ENCODE data around the gene DHX8.
"Not testable (repeated sequence)": the region's sequence is repeated elsewhere in the genome, so short reads cannot be mapped to it uniquely, and the experiment has no call there.

Gene DHX8

DNA sequence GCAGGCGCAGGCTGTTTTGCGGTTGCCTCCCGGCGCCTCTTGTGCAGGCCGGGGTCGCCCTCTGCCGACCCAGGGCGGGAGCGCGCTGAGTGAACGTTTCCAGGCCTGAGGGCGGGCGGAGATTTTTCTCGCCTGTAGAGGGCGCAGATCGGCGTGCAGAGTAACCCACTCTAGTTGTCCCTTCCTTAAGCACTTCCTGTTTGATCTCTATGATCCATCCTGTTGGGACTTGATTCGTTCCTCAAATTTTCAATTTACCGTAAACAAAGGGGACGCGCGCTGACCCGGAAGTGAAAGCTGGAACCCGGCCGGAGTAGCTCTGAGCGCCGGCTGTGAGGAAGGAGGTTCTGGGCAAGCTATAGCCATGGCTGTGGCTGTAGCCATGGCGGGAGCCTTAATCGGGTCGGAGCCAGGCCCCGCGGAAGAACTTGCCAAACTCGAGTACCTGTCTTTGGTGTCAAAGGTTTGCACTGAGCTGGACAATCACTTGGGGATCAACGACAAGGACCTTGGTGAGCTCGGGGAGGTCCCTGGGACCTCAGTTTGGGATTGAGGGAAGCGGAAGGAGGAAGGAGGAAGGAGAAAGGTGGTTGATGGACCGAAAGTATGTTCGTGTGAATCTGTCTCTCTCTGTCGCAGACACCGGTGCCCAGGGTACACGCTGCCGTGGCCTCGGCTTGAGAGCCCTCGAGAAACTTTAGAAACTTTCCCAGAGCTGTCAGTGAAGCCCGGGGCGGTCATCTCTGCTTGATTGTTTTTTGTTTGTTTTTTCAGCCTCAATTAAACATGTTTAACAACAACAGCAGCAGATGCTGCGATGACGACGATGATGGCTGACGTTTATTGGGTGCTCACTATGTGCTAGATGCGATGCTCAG lies at the start of gene DHX8:
DHX8 (plus strand) TSS at position 302 of the 878 bp plus-strand sequence; CDS start at position 365, 63 bp downstream.
- peak; percentile 76 for FAIRE-seq

DNA sequence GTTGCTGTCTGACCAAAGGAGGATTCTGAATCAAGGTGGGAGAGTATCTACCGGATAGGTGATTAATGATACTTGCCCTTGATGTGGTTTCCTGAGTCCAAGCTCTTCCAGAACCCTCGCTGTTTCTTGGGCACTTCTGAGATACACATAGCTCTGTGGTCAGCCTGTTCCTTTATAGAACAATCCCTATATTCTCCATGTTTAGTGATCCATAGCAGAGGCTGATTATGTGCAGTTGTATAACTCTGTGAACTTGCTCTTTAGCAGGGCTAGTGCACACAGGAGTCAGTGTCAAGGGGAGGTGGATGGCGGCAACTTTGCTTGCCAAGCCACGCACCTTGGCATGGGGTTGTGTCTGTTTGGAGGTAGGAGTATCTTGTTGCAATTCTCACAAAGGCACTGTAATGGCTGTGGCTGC lies 48.9 kb upstream of the DHX8 start:
- FAIRE-seq (peak; percentile 79), DNase-seq (ENCODE audit: low spot score) (peak; percentile 40)

More for the DNA sequence above, at the start of gene DHX8:
- DNase-seq (ENCODE audit: low spot score): peak; percentile 95

GRCh38 chr17:43437756-43438155 lies 46.0 kb upstream of the DHX8 start:
- FAIRE-seq (no peak), DNase-seq (ENCODE audit: low spot score) (no peak)

DNA sequence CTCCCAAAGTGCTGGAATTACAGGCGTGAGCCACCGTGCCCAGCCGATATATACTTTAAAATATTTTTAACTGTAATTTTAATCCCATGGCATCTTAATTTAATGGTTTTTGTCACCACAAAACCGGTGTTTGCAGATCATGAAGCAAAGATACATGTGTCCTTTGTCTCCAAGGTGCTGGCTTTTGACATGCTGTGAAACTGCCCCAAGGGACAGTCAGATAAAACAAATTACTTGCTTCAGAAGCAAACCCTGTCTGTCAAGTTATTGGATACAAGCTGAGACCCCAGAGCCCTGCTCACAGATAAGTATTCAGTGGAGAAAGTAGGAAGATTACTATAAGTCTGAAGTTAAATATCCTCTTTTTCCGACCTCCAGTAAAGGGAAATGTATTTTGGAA lies 45.1 kb upstream of the DHX8 start:
- DNase-seq (ENCODE audit: low spot score): no peak
- FAIRE-seq: no peak

- DNase-seq (ENCODE audit: low spot score) (no peak), FAIRE-seq (no peak)
Measured at GRCh38 chr17:43439041-43439440, 44.7 kb upstream of the DHX8 start.

DNA sequence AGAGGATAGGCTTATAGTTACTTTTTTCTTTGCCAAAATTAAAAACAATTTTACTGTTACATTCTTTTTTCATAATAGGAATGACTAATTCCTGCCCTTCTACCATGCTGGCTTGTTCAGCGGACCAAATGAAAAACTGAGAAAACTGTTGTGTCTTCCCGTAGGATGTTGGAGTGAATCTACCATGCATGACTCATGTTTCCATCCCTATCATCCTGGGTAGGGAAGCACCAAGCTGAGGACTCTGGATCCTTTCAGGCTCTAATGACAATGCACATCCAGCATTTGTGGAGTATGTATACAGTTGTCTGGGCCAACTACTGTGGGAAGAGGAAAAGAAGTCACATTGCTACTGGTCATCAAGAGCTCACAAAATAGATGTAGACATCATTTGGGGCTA lies 41.1 kb upstream of the DHX8 start:
- FAIRE-seq: no peak
- DNase-seq (ENCODE audit: low spot score): no peak

DNA sequence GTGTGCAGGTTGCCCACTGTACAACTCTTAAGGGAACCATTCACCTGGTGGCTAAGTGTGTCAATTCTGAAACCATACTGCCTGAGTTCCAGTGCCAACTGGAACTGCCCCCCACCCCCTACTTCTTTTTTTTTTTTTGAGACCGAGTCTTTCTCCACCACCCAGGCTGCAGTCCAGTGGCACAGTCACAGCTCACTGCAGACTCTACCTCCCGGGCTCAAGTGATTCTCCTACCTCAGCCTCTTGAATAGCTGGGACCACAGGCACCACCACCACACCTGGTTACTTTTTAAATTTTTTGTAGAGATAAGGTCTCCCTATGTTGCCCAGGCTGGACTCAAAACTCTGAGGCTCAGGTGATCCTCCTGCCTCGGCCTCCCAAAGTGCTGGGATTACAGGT lies 40.4 kb upstream of the DHX8 start:
- FAIRE-seq (no peak), DNase-seq (ENCODE audit: low spot score) (no peak)

GRCh38 chr17:43444223-43445008 lies 39.4 kb upstream of the DHX8 start:
- FAIRE-seq: peak; percentile 42

DNA sequence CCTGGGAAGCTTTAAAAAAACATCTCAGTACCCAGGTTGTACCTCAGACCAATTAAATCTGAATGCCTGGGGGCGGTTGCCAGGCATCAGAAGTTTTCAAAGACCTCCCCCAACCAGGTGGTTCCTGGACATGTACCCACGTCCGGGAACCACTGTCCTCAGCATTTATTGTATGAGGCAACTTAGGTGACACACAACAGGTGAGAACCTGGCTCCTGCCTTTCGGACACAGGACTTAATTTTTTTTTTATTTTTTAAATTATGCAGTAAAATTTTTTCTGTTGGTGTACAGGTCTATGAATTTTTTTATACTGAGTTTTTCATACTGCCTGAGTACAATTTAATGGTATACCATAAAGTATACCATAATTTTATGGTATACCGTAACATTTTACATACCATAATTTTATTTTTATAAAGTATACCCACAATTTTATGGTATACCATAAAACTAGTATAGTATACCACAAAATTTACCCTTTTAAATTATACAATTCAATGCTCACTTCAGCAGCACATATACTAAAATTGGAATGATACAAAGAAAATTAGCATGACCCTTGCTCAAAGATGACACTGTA lies 38.7 kb upstream of the DHX8 start:
- DNase-seq (ENCODE audit: low spot score): no peak
- no peak for FAIRE-seq

More at GRCh38 chr17:43444223-43445008, 39.4 kb upstream of the DHX8 start:
- no peak for DNase-seq (ENCODE audit: low spot score)

- FAIRE-seq: no peak
- no peak for DNase-seq (ENCODE audit: low spot score)
Measured at GRCh38 chr17:43446773-43447172, 37.0 kb upstream of the DHX8 start.

DNA sequence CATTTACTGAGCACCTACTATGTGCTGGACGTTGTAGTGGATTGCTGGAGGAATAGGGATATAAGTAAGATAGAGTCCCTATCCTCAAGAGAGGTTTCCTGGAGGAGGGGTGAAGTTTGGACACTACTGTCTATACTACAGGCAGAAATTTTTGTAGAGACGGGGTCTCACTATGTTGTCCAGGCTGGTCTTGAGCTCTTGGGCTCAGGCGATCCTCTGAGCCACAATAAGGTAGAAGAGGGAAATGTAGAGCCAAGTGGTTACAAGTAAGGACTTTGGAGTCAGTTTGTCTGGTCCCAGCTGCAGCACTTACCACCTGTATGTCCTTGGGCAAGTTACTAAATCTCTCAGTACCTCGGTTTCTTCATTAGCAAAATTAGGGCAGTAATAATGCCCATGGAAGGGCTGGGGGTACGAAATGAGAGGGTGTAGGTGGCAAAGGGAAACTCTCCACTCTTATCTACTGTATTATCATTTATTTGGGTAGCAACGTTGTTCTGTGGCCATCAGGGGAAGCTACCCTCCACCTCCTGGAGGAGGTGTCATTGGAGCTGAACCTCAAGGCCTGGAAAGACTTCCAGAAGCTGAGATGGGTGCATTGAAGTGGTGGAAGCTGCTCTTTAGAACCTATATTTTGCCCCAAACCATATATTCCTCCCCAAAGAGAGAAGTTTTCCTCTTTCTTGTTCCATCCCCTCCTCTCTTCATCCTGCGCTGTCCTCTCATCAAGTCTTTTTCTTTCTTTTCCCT lies 34.9 kb upstream of the DHX8 start:
- DNase-seq (ENCODE audit: low spot score): no peak
- FAIRE-seq: no peak

DNA sequence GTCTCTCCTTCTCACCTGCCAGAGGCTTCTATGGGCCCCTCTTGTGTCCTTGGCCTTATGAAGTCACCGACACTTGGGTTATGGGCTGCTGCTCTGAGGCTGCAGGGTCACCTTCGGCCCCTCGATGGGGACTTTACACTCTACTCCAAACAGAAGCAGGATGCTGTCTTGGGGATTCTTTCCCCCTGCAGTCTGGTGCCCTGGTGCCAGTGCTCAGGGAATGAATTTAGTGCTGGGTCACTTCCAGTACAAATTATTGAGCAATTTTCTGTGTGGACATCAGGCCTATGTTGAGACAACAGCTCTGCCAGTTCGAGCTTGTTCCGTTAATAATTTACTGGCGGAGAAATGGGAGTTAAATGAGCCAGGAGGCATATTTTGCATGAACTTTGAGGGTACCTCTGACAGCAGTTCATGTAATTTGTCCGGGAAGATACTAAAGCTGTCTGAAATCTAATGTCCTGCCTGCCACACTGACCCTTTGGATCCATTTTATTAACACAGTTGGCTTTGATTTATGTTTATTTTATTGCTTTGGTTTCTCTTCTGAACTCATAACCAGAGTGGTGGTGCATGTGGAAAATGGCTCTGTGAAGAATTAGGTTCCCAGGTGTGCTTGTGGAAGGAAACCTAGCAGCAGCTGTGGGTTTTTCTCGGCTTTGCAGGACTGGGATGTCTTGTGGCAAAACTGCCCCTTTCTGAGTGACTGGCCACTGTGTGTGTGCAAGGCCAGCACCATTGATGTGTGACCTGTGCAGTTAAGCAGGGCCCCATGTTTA lies 34.1 kb upstream of the DHX8 start:
- DNase-seq (ENCODE audit: low spot score) (no peak), FAIRE-seq (no peak)

DNA sequence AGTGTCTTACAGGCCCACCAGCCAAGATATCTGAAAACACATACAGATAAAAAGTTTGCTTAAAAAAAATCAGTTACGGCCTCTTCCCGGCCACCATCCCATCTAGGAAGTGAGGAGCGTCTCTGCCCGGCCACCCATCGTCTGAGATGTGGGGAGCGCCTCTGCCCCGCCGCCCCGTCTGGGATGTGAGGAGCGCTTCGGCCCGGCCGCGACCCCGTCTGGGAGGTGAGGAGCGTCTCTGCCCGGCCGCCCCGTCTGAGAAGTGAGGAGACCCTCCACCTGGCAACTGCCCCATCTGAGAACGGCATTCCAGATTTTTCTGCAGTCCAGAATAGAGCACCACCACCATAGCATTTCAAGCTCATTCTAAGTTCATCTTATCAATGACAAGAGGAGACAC lies 33.0 kb upstream of the DHX8 start:
- not testable (repeated sequence) for DNase-seq (ENCODE audit: low spot score); FAIRE-seq

DNA sequence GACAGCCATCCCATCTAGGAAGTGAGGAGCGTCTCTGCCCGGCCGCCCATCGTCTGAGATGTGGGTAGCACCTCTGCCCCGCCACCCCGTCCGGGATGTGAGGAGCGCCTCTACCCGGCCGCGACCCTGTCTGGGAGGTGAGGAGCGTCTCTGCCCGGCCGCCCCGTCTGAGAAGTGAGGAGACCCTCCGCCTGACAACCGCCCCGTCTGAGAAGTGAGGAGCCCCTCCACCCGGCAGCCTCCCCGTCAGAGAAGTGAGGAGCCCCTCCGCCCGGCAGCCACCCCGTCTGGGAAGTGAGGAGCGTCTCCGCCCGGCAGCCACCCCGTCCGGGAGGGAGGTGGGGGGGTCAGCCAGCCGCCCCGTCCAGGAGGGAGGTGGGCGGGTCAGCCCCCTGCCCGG lies 32.0 kb upstream of the DHX8 start:
- not testable (repeated sequence) for DNase-seq (ENCODE audit: low spot score); FAIRE-seq

DNA sequence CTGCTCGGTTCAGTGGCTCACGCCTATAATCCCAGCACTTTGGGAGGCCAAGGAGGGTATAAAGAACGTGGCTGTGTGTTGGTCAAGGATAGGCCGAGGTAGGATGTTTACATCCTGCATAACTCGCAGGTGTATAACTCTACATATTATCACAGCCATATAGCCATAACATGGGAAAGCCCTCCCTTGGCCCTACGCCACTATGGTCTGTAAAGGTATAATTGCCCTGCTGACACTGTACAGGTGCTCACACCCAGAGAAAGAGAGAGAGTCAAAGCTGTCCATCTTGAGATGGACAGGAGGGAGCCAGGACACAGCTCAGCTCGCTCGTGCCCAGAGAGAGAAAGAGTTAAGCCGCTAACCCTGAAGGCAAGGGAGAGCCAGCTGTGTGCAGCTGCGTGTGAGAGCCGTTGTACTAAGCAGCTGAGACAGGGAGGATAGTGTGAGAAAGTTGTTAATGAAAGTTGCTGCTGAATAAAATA lies 30.4 kb upstream of the DHX8 start:
- DNase-seq (ENCODE audit: low spot score) (no peak), FAIRE-seq (no peak)

DNA sequence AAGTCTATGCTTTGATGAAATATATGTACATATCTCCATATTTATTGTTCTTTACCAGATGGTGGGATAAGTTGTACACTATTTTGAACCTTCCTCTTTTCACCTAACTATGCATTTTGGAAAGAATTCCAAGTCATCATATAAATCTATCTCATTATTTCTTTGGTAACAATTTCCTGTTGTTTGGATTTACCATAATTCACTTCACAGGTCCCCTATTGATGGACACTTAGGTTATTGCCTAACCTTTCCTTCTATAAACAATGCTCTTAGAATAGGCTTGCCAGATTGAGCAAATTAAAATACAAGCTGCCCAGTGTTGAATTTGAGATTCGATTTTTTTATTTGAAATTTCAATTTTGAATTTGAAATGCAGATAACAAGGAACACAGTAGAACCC lies 28.9 kb upstream of the DHX8 start:
- FAIRE-seq (no peak), DNase-seq (ENCODE audit: low spot score) (no peak)

DNA sequence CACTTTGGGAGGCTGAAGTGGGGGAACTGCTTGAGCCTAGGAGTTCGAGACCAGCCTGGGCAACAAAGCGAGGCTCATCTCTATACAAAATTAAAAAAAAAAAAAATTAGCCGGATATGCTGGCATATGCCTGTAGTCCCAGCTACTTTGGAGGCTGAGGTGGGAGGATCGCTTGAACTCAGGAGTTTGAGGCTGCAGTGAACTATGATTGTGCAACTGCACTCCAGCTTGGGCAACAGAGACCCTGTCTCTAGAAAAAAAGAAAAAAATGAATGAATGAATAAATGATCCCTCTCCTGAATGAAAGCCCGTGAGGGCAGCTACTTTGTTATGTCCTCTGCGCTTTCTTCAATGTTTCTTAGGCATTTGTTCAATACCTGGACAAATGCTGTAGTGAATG lies 27.7 kb upstream of the DHX8 start:
- DNase-seq (ENCODE audit: low spot score): no peak
- no peak for FAIRE-seq

- peak; percentile 44 for DNase-seq (ENCODE audit: low spot score)
- FAIRE-seq: no peak
Measured at GRCh38 chr17:43456661-43457361, 27.0 kb upstream of the DHX8 start.

DNA sequence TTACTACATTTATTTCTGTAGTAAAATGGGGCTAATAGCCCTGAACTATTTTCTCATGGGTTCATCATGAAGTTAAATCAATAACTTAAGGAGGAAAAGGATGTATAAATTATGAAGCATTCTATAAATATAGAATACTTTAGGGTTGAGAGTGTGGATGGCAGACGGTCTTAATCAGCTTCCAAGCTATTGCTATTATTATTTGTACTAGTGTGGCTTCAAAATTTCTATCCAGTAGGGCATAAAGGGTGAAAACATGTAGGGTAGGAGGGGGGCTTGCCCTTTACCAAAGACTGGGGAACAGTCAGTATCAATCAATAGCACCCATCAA lies 26.4 kb upstream of the DHX8 start:
- no peak for DNase-seq (ENCODE audit: low spot score)
- FAIRE-seq: no peak

DNA sequence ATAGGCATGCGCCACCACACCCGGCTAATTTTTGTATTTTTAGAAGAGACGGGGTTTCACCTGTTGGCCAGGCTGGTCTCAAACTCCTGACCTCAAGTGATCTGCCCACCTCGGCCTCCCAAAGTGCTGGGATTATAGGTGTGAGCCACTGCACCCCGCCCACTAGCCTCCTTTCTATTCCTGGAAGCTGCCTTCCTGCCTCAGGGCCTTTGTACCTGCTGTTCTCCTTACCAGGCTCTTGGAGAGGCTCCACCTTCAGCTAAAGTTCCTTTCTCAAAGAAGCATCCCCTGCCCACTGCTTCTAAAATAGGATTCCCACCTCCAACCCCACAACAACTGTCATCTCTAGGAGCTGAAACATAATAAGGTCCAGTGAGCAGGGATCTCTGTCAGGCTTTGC lies 23.9 kb upstream of the DHX8 start:
- DNase-seq (ENCODE audit: low spot score); FAIRE-seq: not testable (repeated sequence)
